Stimulated activated CD4-positive, alpha-beta T cell treated with anti-CD3 and anti-CD28 coated beads, Interleukin-12 subunit alpha, Interleukin-12 subunit beta, amount 100 ng/mL, for 24 hours (primary cell): ENCODE results near the gene POU5F1.
"Not testable (repeated sequence)": the region's sequence is repeated elsewhere in the genome, so short reads cannot be mapped to it uniquely, and the experiment has no call there.

Source experiments
- DNase-seq, 2 experiments: peaks; one replicate each; pipeline ENCODE4 v3.0.0-alpha.2; 2020; ENCODE audit warnings: low read depth in 2 of 2

The POU5F1 gene

DNA sequence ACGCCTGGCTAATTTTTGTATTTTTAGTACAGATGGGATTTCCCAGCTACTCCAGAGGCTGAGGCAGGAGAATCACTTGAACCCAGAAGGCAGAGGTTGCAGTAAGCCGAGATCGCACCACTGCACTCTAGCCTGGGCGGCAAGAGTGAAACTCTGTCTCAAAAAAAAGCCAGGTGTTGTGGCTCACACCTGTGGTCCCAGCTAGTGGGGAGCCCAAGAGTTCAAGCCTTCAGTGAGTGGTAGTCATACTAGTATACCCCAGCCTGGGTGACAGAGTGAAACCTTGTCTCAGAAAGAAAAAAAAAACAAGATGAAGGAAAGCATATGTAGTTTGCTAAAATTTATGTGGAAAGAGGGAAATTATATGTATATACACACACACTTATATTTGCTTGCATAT, 20.0 kb upstream of the POU5F1 start:
- no peak for DNase-seq

GRCh38 chr6:31189223-31189622, 18.7 kb upstream of the POU5F1 start:
- DNase-seq = not testable (repeated sequence)

DNA sequence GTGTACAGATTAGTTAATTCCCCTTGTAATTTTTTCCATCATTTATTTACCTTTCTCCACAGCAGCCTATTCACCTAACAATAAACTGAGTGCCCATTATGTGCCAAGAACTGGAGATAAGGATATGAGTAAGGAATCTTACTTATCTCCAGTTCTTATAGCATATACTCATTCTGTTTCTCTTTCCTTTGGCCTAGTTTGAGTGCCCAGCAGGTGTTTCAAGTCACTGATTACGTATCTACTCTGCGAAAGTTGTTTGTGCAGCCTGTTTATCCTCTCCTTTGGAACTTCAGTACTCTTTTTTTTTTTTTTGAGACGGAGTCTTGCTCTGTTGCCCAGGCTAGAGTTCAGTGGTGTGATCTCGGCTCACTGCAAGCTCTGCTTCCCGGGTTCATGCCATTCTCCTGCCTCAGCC, 17.3 kb upstream of the POU5F1 start:
- no peak for DNase-seq

DNA sequence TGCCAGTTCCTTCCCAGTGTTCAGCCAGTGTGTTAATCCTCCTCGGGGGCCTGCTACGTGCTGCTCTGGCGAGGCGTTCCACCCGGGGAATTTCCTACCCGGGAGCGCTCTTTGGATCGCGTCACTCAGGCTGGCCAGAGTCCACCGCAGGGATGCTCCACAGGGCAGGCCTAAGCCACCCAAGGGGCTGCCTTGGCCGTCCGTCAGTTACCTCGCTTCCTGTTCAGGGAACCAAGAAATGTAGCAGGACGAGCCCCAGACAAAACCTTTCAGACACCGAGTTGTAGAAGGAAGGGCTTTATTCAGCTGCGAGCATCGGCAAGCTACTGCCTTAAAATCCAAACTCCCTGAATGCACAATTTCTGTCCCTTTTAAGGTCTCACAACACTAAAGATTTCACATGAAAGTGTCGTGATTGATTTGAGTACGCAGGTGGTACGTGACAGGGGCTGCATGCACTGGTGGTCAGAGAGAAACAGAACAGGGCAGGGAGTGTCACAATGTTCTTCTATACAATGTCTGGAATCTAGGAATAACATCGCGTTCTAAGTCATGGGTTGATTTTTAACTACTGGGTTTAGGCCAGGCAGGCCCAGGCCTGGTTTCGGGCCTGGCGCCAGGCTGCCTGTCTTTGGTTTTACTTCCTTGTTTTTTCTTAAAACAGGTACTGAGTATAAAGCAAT, 15.7 kb upstream of the POU5F1 start:
- no peak for DNase-seq

DNA sequence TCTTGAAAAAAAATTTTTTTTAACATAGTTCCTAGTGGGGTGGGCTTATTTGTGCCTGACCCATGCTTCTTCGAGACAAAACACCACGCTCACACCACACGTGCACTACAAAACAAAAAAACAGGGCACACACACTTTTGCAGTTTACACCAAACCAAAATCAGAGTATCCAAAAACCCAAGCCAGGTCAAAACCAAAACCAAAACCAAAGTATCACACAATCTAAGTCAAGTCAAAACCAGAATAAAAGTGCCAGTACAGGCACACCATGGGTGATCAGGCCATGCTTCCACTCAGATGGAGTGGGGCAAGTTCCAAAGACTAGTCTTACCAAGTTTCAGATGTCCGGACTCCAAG, 15.2 kb upstream of the POU5F1 start:
- not testable (repeated sequence) for DNase-seq

DNA sequence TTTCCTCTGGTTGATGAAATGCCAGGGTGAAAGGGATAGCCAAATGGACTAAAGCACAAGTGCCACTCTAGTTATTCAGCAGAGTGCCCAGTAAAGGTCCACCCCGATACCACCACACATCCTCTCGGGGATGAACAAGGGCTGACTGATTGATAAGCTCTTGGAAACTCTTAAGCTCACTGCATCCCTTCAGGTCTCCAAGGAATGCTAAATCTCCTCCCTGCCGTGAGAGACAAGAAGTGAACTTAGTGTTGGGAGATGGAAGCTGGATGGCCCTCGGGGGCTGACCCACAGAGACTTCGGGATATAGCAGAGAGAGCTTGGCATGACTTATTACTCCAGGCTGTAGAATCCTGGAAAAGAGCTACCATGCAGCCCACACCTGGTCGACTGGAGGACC, 13.4 kb upstream of the POU5F1 start:
- DNase-seq = not testable (repeated sequence)

DNA sequence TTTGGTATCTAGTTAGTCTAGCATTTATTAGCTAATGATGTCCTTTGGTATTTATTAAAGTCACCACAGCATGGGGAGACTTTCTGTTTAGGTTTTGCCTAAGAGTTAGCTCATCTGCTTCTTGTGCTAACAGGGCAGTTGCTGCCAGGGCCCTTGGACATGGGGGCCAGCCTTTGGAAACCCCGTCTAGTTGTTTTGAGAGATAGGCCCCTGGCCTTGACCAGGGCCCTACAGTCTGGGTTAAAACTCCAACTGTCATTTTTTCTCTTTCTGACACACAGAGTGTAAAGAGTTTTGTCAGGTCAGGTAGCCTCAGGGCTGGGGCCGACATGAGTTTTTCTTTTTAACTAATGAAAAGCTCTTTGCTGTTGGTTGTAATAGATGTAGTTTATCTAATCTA, 12.8 kb upstream of the POU5F1 start:
- DNase-seq = not testable (repeated sequence)

DNA sequence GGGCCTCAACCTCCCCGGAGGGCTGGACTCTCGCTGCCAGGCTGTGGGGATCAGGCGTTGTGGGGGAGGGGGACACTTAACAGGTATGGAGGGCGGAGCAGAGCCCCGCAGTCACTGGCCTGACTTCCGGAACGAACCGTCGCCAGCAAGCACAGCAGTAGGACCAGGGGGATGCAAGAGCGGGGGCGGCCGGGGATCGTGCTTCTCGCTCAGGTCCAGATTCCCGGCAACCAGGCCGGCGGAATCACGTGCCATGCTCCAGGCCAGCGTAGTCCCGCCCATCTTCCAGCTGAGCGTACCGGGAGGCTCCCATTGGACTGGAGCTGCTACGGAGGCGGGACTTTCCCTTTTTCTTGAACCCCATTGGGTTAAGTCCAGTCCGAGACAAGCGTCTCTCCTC, 10.0 kb upstream of the POU5F1 start:
- DNase-seq = peak in 1 of 2 experiments; percentile 25

DNA sequence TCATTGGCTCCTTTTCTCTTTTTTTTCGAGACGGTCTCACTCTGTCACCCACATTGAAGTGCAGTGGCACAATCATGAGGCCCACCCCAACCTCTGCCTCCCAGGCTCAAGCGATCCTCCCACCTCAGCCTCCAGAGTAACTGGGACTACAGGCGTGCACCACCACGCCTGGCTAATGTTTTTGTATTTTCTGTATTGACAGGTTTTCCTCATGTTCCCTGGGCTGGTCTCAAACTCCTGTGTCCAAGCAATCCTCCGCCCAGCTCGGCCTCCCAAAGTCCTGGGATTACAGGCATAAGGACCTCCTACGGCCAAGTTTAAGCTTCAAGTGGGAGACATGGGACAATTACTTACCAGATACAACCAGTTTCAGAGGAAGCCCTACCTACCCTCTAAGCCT, 9.4 kb upstream of the POU5F1 start:
- DNase-seq = no peak

DNA sequence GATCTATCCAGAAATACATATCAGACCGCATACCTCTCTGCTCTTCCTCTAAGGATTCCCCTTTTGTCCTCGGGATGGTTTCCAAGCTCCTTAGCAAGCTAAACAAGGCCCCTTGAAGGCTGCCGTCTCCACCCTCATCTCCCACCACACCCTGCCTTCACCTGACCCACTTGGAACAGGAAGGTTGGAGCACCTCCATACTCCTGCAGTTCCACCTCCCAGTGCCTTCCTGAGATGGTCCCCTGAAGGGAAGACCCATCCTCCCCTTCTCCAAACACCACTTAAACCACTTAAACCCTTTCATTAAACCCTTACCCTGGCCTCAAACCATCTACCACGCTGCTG, 8.5 kb upstream of the POU5F1 start:
- no peak for DNase-seq

DNA sequence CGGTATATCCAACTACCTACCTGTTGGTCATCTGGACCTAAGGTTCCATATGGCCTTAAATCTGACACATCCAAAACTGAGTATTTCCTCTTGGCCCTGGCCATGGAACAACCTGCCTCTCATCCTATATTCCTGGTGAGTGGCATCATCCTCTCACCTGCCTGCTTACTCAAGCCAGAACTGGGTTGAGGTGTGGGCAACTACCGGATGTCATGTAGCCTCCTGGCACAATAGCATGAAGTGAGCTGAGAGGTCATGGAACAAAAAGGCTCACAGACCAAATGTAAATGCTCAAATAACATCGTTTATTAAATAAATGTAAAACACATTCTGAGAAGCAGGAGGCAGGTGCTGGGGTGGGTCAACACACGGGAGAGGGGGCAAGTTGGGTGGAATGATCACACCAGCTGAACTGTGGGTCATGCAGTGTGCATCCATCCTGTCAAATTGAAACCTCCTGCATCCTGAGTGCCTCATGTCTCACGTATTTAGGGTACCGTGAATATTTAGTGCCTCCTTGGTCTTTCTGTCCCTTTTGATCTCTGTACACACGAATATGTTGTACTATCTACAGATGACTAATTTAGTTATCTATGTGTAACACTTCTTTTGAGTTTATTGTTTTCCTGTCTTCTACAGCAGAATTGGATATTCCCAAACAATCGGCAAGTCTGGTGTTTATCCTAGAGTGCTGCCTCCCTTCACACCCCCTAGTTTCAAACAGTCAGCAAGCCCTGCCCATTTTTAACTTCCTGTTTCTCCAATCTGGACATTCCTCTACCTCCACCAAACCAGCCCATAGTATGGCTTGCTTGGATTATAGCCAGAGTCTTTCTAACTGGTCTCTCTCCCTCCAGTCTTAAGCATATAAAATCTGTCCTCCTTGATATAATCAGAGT, 7.9 kb upstream of the POU5F1 start:
- no peak for DNase-seq

DNA sequence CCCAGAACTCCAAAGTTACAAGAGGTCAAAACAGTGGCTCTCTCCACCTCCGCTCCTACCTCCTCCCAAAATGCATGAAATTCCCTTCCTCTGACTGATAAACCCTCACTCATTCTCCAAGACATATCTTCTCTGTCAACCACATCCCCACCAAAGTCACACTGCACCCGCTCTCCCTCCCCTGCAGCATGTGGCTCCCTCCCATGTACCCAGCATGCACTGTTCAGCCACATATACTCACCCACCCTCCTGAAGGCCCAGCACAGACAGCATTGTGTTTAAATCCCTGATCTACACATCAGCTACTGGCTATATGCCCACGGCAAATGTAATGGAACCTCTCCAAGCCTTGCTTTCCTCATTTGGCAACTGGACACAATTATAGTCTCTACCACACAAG, 5.5 kb upstream of the POU5F1 start:
- no peak for DNase-seq

- no peak for DNase-seq
Observed at GRCh38 chr6:31174378-31174777, 3.9 kb upstream of the POU5F1 start.

DNA sequence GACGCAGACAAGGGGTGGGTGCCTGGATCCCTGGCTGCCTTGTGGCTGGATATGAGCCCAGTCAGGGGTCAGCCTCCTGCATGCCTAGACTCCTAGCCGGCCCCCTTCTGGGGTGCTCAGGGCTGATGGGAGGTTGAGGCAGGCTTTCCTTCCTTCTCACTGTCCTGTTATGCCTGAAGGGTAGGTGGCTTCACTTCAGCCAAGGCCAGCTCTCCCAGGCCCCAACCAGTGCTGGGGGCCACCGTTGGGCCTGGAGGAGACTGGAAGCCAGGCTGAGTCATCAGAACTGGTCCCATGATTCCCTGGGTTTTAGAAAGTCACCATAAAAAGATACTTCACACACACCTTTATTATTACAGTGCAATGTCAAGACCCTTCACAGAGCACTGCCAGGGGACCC, 2.9 kb upstream of the POU5F1 start:
- no peak for DNase-seq

GRCh38 chr6:31172973-31173384, 2.5 kb upstream of the POU5F1 start:
- no peak for DNase-seq

GRCh38 chr6:31171931-31172905, 1.7 kb upstream of the POU5F1 start:
- DNase-seq = no peak

GRCh38 chr6:31170987-31171671, 647 bp upstream of the POU5F1 start:
- DNase-seq = no peak

DNA sequence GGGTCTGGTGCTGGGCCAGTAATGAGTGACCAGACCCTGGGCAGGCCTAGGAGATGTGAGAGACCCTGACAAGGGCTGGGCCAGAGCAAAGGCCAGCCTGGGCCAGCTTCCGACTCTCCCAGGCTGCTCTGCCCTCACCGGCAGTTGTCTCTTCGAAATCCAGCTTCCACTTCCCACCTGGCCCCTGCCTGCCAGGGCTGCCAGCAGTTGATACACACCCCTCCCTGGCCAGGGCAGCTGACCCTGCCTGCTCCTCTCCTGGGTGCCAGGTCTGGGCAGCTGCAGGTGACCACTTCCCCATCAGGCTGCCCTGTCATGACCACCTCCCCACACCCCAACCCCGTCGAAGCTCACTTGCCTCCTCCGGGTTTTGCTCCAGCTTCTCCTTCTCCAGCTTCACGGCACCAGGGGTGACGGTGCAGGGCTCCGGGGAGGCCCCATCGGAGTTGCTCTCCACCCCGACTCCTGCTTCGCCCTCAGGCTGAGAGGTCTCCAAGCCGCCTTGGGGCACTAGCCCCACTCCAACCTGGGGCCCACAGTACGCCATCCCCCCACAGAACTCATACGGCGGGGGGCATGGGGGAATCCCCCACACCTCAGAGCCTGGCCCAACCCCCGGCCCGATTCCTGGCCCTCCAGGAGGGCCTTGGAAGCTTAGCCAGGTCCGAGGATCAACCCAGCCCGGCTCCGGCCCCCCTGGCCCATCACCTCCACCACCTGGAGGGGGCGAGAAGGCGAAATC, 453 bp downstream of the POU5F1 start:
- DNase-seq = not testable (repeated sequence)

DNA sequence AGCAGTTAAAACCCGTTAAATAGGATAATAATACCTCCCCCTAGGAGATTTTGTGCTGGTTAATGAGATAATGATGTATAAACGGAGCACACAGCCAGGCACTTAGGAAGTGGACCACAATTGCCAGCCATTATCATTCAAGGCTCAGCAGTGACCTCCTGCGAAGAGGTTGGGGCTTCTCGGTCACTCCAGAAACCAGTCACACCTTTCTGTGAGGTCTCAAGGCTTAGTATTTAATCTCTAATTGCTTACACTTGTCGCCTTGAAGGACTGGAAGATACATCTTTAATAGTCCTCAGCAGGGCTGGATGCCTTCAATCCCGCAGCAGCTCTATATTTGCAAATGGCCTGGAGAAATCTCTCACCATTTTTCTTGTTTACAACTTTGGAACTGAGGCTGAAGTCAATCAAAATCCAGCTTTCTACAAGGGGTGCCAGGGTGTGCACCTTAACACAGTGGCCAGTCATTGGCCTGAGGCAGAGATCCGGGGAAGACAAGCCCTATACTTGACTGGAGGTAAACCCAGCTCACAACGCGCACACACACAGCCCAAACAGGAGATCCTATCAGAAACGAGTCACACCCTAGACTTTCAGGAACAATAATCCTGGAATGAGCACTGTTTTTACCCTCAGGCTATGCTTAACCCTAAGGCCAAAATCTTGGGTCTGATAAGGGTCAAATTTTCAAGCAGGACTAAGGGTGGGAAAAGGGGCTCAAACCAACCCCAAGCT, 1.2 kb downstream of the POU5F1 start:
- no peak for DNase-seq

- DNase-seq = no peak
Observed at GRCh38 chr6:31168606-31169005, 1.9 kb downstream of the POU5F1 start.
